HEK293 (cell line): ENCODE results near the gene ADAMTS14.

Experiments used
- CTCF ChIP-seq: fragments of 450-650 bp; formaldehyde crosslinking; IDR thresholded peaks from 2 replicates; pipeline ENCODE4 v1.5.1; 2016; ENCODE audit warnings: missing biosample characterization, missing genetic modification characterization
- MYNN ChIP-seq: fragments of 450-650 bp; formaldehyde crosslinking; IDR thresholded peaks from 2 replicates; pipeline ENCODE4 v1.5.1; 2016; ENCODE audit warnings: missing biosample characterization, missing genetic modification characterization, borderline replicate concordance
- PRDM10 ChIP-seq: fragments of 450-650 bp; formaldehyde crosslinking; IDR thresholded peaks from 2 replicates; pipeline ENCODE4 v1.5.1; 2016; ENCODE audit warnings: missing biosample characterization, missing genetic modification characterization
- RBAK ChIP-seq: fragments of 450-650 bp; formaldehyde crosslinking; IDR thresholded peaks from 2 replicates; pipeline ENCODE4 v1.5.1; 2016; ENCODE audit warnings: missing biosample characterization, missing genetic modification characterization
- SP7 ChIP-seq: fragments of 450-650 bp; formaldehyde crosslinking; IDR thresholded peaks from 2 replicates; pipeline ENCODE4 v1.5.1; 2016; ENCODE audit warnings: missing biosample characterization, missing genetic modification characterization
- ZBTB49 ChIP-seq: fragments of 450-650 bp; formaldehyde crosslinking; IDR thresholded peaks from 2 replicates; pipeline ENCODE4 v1.5.1; 2016; ENCODE audit warnings: missing biosample characterization, missing genetic modification characterization, low read depth
- ZNF132 ChIP-seq: fragments of 450-650 bp; formaldehyde crosslinking; IDR thresholded peaks from 2 replicates; pipeline ENCODE4 v1.5.1; 2017; ENCODE audit warnings: missing biosample characterization, missing genetic modification characterization, borderline replicate concordance
- ZNF398 ChIP-seq: fragments of 450-650 bp; formaldehyde crosslinking; IDR thresholded peaks from 2 replicates; pipeline ENCODE4 v1.5.1; 2017; ENCODE audit warnings: missing biosample characterization, missing genetic modification characterization
- ZNF488 ChIP-seq: fragments of 450-650 bp; formaldehyde crosslinking; IDR thresholded peaks from 2 replicates; pipeline ENCODE4 v1.5.1; 2016; ENCODE audit warnings: missing biosample characterization, missing genetic modification characterization
- ZNF658 ChIP-seq: fragments of 450-650 bp; formaldehyde crosslinking; IDR thresholded peaks from 2 replicates; pipeline ENCODE4; 2016; ENCODE audit warnings: missing biosample characterization, missing genetic modification characterization

GRCh38 chr10:70732569-70732968, 60.3 kb downstream of the ADAMTS14 start:
- TF ChIP-seq CTCF (tag by site-specific recombination), result no peak
- TF ChIP-seq ZNF488 (tag by site-specific recombination), result no peak
- no peak for TF ChIP-seq RBAK
- no peak for TF ChIP-seq SP7 (tag by site-specific recombination)
- TF ChIP-seq MYNN (tag by site-specific recombination), result no peak
- TF ChIP-seq ZNF132 (tag by site-specific recombination), result no peak
- no peak for TF ChIP-seq ZBTB49 (tag by site-specific recombination)
- no peak for TF ChIP-seq ZNF398
- TF ChIP-seq ZNF658 (tag by site-specific recombination), result no peak
- no peak for TF ChIP-seq PRDM10
